GM18505 (cell line): ENCODE data around the gene CPZ.
"Not testable (repeated sequence)": the region's sequence is repeated elsewhere in the genome, so short reads cannot be mapped to it uniquely, and the experiment has no call there.

Source experiments
- ATAC-seq: cut with Tn5 transposase; IDR thresholded peaks from one replicate; pipeline ENCODE4 v1.9.1; 2021; ENCODE audit not compliant: unreplicated experiment
- POLR2A ChIP-seq: IDR thresholded peaks from 4 replicates; pipeline ENCODE4 v1.6.1; 2011; ENCODE audit warnings: borderline replicate concordance; ENCODE audit not compliant: insufficient read depth, insufficient read length; ENCODE audit errors: extremely low read depth

Gene CPZ

GRCh38 chr4:8646296-8647093, 53.9 kb downstream of the CPZ start:
- ATAC-seq: no peak
- no peak for TF ChIP-seq POLR2A

GRCh38 chr4:8647094-8647570, 54.6 kb downstream of the CPZ start:
- TF ChIP-seq POLR2A: no peak
- ATAC-seq: no peak

GRCh38 chr4:8647626-8648025, 55.1 kb downstream of the CPZ start:
- no peak for ATAC-seq
- TF ChIP-seq POLR2A: no peak

- TF ChIP-seq POLR2A: no peak
- ATAC-seq: no peak
These were observed 55.7 kb downstream of the CPZ start for GRCh38 chr4:8648296-8648695.

- no peak for TF ChIP-seq POLR2A
These were observed 56.5 kb downstream of the CPZ start for GRCh38 chr4:8648816-8649630.

GRCh38 chr4:8649631-8650361, 57.2 kb downstream of the CPZ start:
- no peak for TF ChIP-seq POLR2A
- no peak for ATAC-seq

More at GRCh38 chr4:8648816-8649630, 56.5 kb downstream of the CPZ start:
- ATAC-seq: no peak

GRCh38 chr4:8651661-8652180, 59.2 kb downstream of the CPZ start:
- ATAC-seq: no peak
- TF ChIP-seq POLR2A: no peak

- ATAC-seq: no peak
These were observed 59.9 kb downstream of the CPZ start for GRCh38 chr4:8652181-8653078.

GRCh38 chr4:8653326-8654000, 60.9 kb downstream of the CPZ start:
- ATAC-seq: no peak

More at GRCh38 chr4:8652181-8653078, 59.9 kb downstream of the CPZ start:
- TF ChIP-seq POLR2A: no peak

GRCh38 chr4:8654139-8654538, 61.6 kb downstream of the CPZ start:
- ATAC-seq: not testable (repeated sequence)

More at GRCh38 chr4:8653326-8654000, 60.9 kb downstream of the CPZ start:
- TF ChIP-seq POLR2A: no peak

GRCh38 chr4:8655411-8656184, 63.0 kb downstream of the CPZ start:
- no peak for TF ChIP-seq POLR2A
- ATAC-seq: no peak
